ENCODE data around the gene STK31. TPM values are rescaled to one million over a fixed set of nuclear protein-coding genes. Genes with fewer than 3 reads are reported as not detected.
A peak's percentile ranks its signal among the peaks of the same experiment; 100 is the strongest.
"Not testable (repeated sequence)": the region's sequence is repeated elsewhere in the genome, so short reads cannot be mapped to it uniquely, and the experiment has no call there.

The STK31 gene
- total and polyA plus RNA-seq, 2 donors = 0.06 to 0.90 TPM

DNA sequence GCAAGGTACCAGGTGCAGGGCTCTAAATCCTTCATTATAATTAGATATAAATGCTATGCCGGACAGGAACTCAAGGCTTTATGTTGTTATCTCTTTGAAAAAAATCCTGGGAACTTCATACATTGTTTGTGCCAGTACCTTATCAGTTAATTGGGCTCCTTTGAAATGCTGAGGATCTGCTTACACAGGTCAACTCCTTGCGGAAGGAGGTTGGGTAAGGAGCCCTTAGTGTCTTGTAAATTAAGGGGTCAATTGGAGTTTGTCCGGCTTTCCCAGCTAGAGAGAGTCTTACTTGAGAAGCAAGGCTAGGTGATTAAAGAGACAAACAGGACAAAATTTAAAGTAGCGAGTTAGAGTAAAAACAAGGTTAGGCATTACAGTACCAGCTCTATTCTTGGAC is 14.1 kb downstream of the STK31 start:
- not testable (repeated sequence) for H3K4me3 ChIP-seq (ENCODE audit: low read depth, low read length); H3K36me3 ChIP-seq (ENCODE audit: insufficient read depth); DNase-seq (ENCODE audit: extremely low spot score); H3K4me1 ChIP-seq (ENCODE audit: insufficient read depth); H3K27ac ChIP-seq (ENCODE audit: low read depth)
- 69% methylated on average over 4 of the region's 4 CpGs for WGBS

DNA sequence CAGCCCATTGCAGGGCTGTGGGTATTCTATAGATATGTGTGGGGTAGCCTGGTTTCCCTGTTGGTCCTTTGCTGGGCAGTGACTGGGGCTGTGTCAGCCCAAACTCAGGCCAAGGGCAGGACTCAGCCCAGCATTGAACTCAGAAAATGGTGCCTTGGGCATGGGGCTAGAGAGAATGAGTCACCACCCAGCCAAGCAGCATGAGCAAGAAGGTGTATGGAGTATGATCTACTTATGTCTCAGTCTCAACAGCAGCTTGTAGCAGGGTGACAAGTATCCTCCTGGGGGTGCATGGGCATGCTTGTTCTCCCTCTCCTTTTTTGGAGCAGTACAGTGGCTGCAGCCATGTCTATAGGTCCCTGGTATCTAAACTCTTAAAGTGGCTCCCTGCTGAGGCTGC is 32.0 kb downstream of the STK31 start:
- no peaks in the 10 kb centered on the region for H3K4me1 ChIP-seq (ENCODE audit: insufficient read depth)
- DNase-seq (ENCODE audit: extremely low spot score) = no peak
- no peaks in the 10 kb centered on the region for H3K36me3 ChIP-seq (ENCODE audit: insufficient read depth)
- no peak overlapping the region for H3K4me3 ChIP-seq (ENCODE audit: low read depth, low read length)
- H3K27ac ChIP-seq (ENCODE audit: low read depth) = no peak overlapping the region

DNA sequence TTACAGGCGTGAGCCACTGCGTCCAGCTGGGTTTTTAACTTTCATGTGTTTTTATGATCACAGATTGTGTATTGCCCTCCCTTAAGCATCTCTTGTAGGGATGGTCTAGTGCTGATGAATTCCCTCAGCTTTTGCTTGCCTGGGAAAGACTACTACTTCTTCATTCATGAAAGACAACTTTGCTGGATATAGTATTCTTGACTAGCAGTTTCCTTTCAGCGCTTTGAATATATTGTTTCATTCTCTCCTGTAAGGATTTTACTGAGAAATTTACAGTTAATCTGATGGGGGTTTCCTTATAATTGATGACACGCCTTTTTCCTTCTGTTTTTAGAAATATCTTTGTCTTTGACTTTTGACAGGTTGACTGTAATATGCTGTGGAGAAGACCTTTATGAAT is 33.2 kb downstream of the STK31 start:
- Histone ChIP-seq H3K27ac (ENCODE audit: low read depth) (no peak overlapping the region), H3K4me1 (ENCODE audit: insufficient read depth) (no peaks in the 10 kb centered on the region), H3K36me3 (ENCODE audit: insufficient read depth) (no peaks in the 10 kb centered on the region), H3K4me3 (ENCODE audit: low read depth, low read length) (no peak overlapping the region)
- WGBS = 94% methylated on average over 4 of the region's 4 CpGs
- no peak for DNase-seq (ENCODE audit: extremely low spot score)

DNA sequence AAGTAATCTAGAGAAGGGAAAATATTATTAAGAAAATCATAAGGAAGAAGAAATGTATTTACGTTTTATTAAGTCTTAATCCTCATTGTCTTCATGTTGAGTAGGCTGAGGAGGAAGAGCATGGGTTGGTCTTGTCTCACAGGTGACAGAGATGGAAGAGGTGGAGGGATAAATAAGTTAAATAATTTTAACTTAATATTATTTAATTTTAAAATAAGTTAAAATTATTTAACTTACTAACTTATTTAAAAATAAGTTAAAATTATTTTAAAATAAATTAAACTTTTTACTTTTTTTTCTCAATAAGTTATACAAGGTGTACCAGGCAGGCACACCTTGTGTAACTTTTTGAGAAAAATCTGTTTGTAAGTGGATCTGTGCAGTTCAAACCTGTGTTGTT is 36.6 kb downstream of the STK31 start:
- Histone ChIP-seq H3K27ac (ENCODE audit: low read depth) (no peak overlapping the region), H3K4me1 (ENCODE audit: insufficient read depth) (no peaks in the 10 kb centered on the region), H3K4me3 (ENCODE audit: low read depth, low read length) (no peak overlapping the region), H3K36me3 (ENCODE audit: insufficient read depth) (no peaks in the 10 kb centered on the region)
- 75% methylated on average over 1 of the region's 1 CpG for WGBS
- no peak for DNase-seq (ENCODE audit: extremely low spot score)

DNA sequence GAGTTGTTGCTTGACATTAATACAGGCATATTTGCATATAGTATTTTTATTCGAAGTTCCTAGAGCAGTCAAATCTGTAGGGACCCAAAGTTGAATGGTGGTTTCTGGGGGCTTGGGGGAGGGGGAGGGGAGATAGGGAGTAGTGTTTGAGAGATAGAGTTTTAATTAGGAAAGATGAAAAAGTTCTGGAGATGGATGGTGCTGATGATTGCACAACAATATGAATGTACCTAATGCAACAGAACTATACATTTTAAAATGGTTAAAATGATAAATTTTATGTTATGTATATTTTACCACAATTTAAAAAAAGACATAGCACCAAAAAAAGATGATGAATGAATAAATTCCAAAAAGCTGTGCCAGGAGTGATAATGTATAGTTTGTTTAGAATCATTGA is 41.8 kb downstream of the STK31 start:
- H3K27ac ChIP-seq (ENCODE audit: low read depth) = no peak overlapping the region
- DNase-seq (ENCODE audit: extremely low spot score) = no peak
- H3K4me3 ChIP-seq (ENCODE audit: low read depth, low read length) = no peak overlapping the region
- no peaks in the 10 kb centered on the region for H3K36me3 ChIP-seq (ENCODE audit: insufficient read depth)
- WGBS = 81% methylated on average over 1 of the region's 1 CpG
- H3K4me1 ChIP-seq (ENCODE audit: insufficient read depth) = no peaks in the 10 kb centered on the region

DNA sequence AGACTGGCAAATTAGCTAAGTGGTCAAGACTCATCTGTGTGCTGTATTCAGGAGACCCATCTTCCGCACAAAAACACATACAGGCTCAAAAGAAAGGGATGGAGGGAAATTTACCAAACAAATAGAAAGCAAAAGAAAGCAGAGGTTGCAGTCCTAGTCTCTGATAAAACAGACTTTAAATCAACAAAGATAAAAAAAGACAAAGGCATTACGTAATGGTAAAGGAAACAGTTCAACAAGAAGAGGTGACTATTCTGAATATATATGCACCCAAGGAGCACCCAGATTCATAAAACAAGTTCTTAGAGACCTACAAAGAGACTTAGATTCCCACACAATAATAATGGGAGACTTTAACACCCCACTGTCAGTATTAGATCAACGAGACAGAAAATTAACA is 48.8 kb downstream of the STK31 start:
- not testable (repeated sequence) for H3K4me1 ChIP-seq (ENCODE audit: insufficient read depth); H3K36me3 ChIP-seq (ENCODE audit: insufficient read depth); H3K4me3 ChIP-seq (ENCODE audit: low read depth, low read length); DNase-seq (ENCODE audit: extremely low spot score); H3K27ac ChIP-seq (ENCODE audit: low read depth)
- 78% methylated on average over 3 of the region's 3 CpGs for WGBS

DNA sequence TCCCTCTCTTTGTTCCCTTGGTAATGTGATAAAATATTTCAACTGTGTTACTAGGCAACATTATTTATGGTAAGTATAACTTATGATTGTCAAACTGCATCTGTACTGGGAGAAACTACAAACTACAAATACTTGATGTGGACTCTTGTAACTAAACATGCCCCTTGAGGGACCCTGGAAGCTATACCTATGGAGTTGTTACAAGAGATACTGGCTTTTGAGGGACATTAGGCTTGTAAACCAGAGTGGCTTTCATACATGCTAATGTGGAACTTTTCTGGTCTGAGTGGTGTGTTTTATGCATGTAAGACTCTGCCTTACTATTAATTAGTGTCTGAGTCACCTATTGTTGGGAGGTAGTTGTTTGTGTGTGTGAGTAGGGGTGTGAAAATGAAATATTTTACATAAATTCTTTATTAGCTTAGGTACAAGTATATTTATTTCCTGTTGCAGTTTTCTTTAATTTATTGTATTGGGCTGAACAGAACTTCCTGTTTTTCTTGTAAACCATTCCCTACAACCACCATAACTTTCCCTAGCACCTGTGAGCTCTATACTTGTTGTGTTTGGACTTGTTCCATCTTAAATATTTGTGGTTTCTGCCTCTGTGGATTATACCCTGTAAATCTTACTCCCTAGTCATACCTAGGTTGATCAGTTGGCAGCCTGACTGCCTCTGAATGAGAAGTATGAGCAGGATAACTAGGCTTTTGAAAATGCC is 49.8 kb downstream of the STK31 start:
- H3K36me3 ChIP-seq (ENCODE audit: insufficient read depth) = no peaks in the 10 kb centered on the region
- DNase-seq (ENCODE audit: extremely low spot score) = peak; percentile 33
- no peaks in the 10 kb centered on the region for H3K4me1 ChIP-seq (ENCODE audit: insufficient read depth)
- H3K27ac ChIP-seq (ENCODE audit: low read depth) = no peak overlapping the region
- H3K4me3 ChIP-seq (ENCODE audit: low read depth, low read length) = no peak overlapping the region

DNA sequence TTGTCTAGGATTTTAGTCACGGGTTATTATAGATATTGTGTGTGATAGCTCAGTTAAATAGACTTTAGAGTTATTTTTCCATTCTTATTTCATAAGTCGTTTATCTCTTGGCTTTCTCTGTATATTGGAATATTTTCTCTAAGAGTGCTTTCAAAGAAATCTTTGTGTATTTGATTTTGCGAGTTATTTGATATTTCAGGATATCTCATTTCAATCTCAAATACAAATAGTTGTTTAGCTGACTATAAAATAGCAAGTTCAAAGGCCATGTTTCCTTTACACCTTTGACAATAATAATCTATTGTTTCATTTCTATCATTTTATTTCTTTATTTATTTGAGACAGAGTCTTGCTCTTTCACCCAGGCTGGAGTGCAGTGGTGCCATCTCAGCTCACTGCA is 55.9 kb downstream of the STK31 start:
- Histone ChIP-seq H3K36me3 (ENCODE audit: insufficient read depth) (no peaks in the 10 kb centered on the region), H3K27ac (ENCODE audit: low read depth) (no peak overlapping the region), H3K4me3 (ENCODE audit: low read depth, low read length) (no peak overlapping the region), H3K4me1 (ENCODE audit: insufficient read depth) (no peaks in the 10 kb centered on the region)
- WGBS = 76% methylated on average over 3 of the region's 3 CpGs
- no peak for DNase-seq (ENCODE audit: extremely low spot score)

DNA sequence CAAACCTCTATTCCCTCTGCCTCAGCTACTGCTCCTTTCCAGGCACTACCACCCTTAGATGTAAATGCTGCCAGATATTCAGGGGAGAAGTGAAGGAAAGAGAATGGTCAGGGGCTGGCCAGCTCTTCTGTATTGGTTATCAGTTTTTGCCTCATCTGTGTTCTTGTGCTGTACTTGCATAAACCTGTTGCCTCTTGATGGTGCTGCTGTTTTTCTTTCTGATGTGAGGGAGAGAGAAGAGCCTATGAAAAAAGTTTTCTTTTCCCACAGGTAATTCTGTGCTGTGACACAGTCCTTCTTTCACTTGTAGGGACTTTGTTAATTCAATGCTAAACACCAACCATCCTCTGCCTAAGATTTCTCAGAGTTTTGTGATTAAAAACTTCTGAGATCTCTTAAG is 57.5 kb downstream of the STK31 start:
- no peak overlapping the region for H3K27ac ChIP-seq (ENCODE audit: low read depth)
- no peaks in the 10 kb centered on the region for H3K36me3 ChIP-seq (ENCODE audit: insufficient read depth)
- H3K4me1 ChIP-seq (ENCODE audit: insufficient read depth) = no peaks in the 10 kb centered on the region
- DNase-seq (ENCODE audit: extremely low spot score) = no peak
- no peak overlapping the region for H3K4me3 ChIP-seq (ENCODE audit: low read depth, low read length)

DNA sequence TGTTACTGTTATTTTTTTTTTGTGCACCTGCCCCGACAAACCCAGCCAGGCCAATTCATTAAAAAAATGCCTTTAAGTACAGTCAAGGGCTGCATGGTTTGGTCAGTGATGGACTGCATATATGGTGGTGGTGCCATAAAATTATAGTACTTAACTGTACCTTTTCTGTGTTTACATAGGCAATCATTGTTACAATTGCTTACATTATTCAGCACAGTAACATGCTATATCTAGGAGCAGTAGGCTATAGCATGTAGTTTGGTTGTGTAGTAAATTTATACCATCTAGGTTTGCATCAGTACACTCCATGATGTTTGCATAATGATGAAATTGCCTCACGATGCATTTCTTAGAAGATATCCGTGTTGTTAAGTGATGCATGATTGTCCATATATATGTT is 58.0 kb downstream of the STK31 start:
- Histone ChIP-seq H3K27ac (ENCODE audit: low read depth) (no peak overlapping the region), H3K4me3 (ENCODE audit: low read depth, low read length) (no peak overlapping the region), H3K4me1 (ENCODE audit: insufficient read depth) (no peaks in the 10 kb centered on the region), H3K36me3 (ENCODE audit: insufficient read depth) (no peaks in the 10 kb centered on the region)
- no peak for DNase-seq (ENCODE audit: extremely low spot score)
- WGBS = 78% methylated on average over 3 of the region's 3 CpGs

DNA sequence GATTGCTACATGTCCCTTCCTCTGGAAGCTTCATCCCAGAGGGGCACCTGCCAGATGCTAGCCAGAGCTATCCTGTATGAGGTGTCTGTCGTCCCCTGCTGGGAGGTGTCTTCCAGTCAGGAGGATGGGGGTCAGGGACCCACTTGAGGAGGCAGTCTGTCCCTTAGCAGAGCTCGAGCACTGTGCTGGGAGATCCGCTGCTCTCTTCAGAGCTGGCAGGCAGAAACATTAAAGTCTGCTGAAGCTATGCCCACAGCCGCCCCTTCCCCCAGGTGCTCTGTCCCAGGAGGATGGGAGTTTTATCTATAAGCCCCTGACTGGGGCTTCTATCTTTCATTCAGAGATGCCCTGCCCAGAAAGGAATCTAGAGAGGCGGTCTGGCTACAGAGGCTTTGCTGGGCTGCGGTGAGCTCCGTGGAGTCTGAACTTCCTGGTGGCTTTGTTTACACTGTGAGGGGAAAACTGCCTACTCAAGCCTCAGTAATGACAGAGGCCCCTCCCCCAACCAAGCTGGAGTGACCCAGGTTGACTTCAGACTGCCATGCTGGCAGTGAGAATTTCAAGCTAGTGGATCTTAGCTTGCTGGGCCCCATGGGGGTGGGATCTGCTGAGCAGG is 69.3 kb downstream of the STK31 start:
- H3K36me3 ChIP-seq (ENCODE audit: insufficient read depth); DNase-seq (ENCODE audit: extremely low spot score); H3K27ac ChIP-seq (ENCODE audit: low read depth); H3K4me1 ChIP-seq (ENCODE audit: insufficient read depth); H3K4me3 ChIP-seq (ENCODE audit: low read depth, low read length): not testable (repeated sequence)
- WGBS = 81% methylated on average over 7 of the region's 7 CpGs

DNA sequence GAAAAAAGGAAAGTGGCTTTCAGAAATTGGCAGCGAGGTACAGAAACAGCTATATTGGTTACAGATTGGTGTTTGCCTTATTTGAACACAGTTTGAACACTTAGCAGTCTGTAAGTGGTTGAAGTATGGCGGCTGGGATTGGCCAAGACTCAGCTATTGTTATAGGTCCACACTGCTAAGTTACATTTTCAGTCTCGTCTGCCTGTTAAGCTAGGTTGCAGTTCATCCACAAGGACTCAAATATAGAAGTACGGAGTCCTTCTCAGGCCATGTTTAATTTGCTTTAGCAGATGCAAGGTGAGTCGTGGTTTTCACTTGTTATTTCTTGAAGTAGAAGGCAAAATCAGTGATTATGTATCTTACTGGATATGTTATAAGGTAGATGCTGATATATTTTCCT is 73.1 kb downstream of the STK31 start:
- WGBS = 87% methylated on average over 5 of the region's 5 CpGs
- no peaks in the 10 kb centered on the region for H3K4me1 ChIP-seq (ENCODE audit: insufficient read depth)
- no peak overlapping the region for H3K27ac ChIP-seq (ENCODE audit: low read depth)
- H3K4me3 ChIP-seq (ENCODE audit: low read depth, low read length) = no peak overlapping the region
- DNase-seq (ENCODE audit: extremely low spot score) = no peak
- no peaks in the 10 kb centered on the region for H3K36me3 ChIP-seq (ENCODE audit: insufficient read depth)

DNA sequence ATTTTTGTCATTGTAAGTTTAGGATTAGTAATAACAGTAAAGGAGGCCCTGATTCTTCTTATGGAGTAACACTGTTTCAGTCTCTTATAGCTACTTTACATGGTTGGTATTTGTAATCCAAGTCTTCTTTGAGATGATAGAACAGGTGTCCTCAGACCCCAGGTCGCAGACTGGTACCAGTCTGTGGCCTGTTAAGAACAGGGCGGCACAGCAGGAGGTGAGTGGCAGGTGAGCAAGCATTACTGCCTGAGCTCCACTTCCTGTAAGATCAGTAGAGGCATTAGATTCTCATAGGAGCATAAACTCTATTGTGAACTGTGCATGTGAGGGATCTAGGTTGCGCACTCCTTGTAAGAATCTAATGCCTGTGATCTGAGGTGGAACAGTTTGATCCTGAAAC is 77.3 kb downstream of the STK31 start:
- no peak for DNase-seq (ENCODE audit: extremely low spot score)
- WGBS = 94% methylated on average over 3 of the region's 3 CpGs
- Histone ChIP-seq H3K4me1 (ENCODE audit: insufficient read depth) (no peaks in the 10 kb centered on the region), H3K27ac (ENCODE audit: low read depth) (no peak overlapping the region), H3K4me3 (ENCODE audit: low read depth, low read length) (no peak overlapping the region), H3K36me3 (ENCODE audit: insufficient read depth) (no peaks in the 10 kb centered on the region)

DNA sequence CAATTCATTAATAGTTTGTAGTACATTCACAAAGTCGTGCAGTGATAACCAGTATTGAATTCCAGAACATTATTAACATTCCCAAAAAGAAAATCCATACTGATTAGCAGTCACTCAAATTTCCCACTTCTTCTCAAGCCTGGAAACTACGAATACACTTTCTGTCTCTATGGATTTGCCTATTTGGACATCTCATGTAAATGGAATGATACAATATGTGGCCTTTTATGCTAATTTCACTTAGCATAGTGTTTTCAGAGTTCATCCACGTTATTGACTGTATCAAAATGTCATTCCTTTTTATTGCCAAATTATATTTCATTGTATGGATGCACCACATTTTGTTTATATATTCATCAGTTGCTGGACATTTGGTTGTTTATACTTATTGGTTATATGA is 78.8 kb downstream of the STK31 start:
- DNase-seq (ENCODE audit: extremely low spot score) = no peak
- no peaks in the 10 kb centered on the region for H3K4me1 ChIP-seq (ENCODE audit: insufficient read depth)
- no peak overlapping the region for H3K27ac ChIP-seq (ENCODE audit: low read depth)
- no peaks in the 10 kb centered on the region for H3K36me3 ChIP-seq (ENCODE audit: insufficient read depth)
- no peak overlapping the region for H3K4me3 ChIP-seq (ENCODE audit: low read depth, low read length)
- 57% methylated on average over 3 of the region's 3 CpGs for WGBS

DNA sequence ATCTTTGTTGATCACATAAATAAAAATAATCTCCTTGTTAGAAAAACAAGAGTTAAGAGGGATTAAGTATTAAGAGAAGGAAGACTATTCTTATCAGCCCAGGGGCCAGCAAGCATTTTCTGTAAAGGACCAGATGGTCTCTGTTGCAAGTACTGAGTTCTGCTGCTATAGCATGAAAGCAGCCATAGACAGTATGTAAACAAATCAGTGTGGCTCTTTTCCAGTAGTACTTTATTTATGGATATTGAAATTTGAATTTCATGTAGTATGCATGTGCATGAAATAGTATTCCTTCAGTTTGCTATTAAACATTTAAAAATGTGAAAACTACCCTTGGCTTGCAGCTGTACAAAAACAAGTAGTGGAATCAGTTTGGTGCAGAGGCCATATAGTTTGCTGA is 81.7 kb downstream of the STK31 start:
- Histone ChIP-seq H3K4me1 (ENCODE audit: insufficient read depth) (no peaks in the 10 kb centered on the region), H3K36me3 (ENCODE audit: insufficient read depth) (no peaks in the 10 kb centered on the region), H3K4me3 (ENCODE audit: low read depth, low read length) (no peak overlapping the region), H3K27ac (ENCODE audit: low read depth) (no peak overlapping the region)
- DNase-seq (ENCODE audit: extremely low spot score) = no peak
